Omental fat pad (tissue), 4 donors: ENCODE results near the gene KDM4C. TPM values are rescaled to one million over a fixed set of nuclear protein-coding genes. Genes with fewer than 3 reads are reported as not detected.

ENCODE experiments used
- ATAC-seq: fragments of 150-250 bp; one replicate; pipeline ENCODE4 v1.9.1; 2016; ENCODE audit warnings: mild to moderate bottlenecking, moderate library complexity; ENCODE audit not compliant: low FRiP score
- DNase-seq: peaks from one replicate; pipeline ENCODE4 v3.0.0-alpha.2; 2019; ENCODE audit warnings: low spot score
- total RNA-seq, 4 donors: library from RNA; depleted of rRNA; stranded (reverse); fragments of >200 nt; gene quantifications; one replicate each; pipeline ENCODE4 v1.1.0, GENCODE V29; 2016
- TF ChIP-seq, protein P1 (sequence below), 3 donors: fragments of 450-650 bp; IDR thresholded peaks; one replicate each; pipeline ENCODE4 v1.5.1; 2016 to 2017; ENCODE audit warnings: antibody characterized with exemption in 3 of 3, mild to moderate bottlenecking in 3 of 3, moderate library complexity in 2 of 3

KDM4C gene
- total RNA-seq, 4 donors from 2014 or later: 24.9 to 37.0 (median 32.0) TPM

DNA sequence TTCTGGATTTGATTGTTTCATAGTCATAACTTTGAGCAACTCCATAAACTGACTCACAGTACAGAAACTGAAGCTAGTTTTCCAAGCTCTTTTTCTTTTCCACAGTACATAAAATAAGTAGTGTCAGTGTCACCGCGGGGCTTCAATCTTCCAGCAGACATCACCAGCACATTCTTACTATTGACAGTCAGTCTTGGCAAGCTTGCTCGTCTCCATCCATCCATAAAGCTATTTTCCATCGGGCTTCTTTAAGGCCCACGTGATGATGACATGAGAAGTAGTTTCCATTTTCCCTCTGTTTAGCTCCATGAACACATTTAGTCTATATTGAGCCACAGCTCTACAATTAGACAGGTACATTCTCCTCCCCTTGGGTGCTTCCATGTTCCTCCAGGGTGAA, 443.4 kb downstream of the KDM4C start:
- DNase-seq (no peak), ATAC-seq (no peak)
- TF ChIP-seq, protein P1, sequence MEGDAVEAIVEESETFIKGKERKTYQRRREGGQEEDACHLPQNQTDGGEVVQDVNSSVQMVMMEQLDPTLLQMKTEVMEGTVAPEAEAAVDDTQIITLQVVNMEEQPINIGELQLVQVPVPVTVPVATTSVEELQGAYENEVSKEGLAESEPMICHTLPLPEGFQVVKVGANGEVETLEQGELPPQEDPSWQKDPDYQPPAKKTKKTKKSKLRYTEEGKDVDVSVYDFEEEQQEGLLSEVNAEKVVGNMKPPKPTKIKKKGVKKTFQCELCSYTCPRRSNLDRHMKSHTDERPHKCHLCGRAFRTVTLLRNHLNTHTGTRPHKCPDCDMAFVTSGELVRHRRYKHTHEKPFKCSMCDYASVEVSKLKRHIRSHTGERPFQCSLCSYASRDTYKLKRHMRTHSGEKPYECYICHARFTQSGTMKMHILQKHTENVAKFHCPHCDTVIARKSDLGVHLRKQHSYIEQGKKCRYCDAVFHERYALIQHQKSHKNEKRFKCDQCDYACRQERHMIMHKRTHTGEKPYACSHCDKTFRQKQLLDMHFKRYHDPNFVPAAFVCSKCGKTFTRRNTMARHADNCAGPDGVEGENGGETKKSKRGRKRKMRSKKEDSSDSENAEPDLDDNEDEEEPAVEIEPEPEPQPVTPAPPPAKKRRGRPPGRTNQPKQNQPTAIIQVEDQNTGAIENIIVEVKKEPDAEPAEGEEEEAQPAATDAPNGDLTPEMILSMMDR (IDR thresholded peaks at IDR 0.05): no peak

DNA sequence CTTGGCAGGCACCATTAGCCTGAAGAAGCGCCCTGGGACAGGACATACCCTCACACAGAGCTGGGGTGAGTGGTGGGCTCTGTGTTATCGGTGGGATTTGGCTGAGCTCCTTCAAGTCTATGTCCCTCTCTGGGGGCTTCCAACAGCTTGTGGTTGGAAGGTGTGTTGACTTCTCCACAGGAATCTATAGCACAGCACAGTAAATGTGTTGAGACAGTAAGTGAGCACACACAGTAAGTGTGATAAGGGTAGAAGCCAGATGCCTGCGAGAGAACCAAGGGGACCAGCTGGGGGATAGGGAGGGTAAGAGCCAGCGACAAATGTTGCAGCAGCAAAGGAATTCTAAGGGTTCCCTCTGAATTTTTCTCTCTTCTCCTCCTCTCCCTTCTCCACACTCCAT, 448.0 kb downstream of the KDM4C start:
- ATAC-seq (no peak), DNase-seq (no peak)
- TF ChIP-seq, protein P1 (IDR thresholded peaks at IDR 0.05): no peak

DNA sequence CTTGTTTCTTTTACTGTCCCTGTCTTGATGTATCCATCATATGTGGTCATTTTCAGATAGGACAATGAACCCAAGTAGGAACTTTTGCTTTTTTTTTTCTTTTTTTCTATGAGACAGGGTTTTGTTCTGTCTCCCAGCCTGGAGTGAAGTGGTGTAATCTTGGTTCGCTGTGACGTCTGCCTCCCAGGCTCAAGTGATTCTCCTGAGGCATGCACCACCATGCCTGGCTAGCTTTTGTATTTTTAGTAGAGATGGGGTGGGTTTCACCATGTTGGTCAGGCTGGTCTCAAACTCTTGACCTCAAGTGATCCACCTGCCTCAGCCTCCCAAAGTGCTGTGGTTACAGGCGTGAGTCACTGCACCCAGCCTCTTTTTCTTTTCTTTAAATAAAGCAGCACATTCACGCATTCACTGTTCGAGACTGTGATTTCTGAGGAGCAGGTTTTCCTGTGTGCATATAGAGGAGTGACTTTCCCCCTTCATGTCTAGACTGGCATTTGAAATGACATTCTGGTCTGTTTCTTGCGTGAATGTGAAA, 448.5 kb downstream of the KDM4C start:
- TF ChIP-seq, protein P1 (IDR thresholded peaks at IDR 0.05): no peak
- ATAC-seq: no peak

DNA sequence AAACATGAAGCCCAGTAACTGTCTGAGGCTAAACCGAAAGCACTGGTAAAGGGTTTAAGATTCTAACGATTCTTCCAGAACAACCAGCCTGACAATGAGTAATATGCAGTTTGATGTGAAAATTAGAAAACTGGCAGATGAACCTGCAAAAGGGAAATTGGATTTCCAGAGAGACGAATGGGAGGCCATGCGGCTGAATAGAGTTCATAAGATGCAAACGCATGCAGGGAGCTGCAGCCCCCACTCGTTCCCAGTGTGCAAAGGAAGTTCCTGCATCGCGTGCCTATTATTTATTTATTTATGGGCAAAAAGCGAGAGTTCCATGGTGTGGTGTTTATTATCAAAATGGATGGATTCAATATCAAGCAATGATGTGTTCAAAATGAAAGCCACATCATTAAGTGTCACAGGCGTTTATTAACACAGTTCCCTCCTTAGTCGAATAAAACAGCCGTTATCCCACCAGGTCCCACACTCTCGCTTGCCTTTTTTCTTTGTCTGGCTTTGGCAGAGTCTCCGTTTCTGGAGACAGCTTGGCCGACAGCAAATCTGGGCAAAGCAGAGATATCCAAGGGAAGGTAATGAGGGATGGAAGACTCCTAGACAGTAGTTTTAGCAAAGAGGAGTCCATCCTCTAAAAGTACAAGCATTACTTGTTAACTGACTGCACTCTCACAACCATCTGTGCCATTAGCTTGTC, 451.4 kb downstream of the KDM4C start:
- no peak for ATAC-seq
- TF ChIP-seq, protein P1 (IDR thresholded peaks at IDR 0.05): no peak
- DNase-seq: no peak

More for the DNA sequence above, 448.5 kb downstream of the KDM4C start:
- DNase-seq: no peak

DNA sequence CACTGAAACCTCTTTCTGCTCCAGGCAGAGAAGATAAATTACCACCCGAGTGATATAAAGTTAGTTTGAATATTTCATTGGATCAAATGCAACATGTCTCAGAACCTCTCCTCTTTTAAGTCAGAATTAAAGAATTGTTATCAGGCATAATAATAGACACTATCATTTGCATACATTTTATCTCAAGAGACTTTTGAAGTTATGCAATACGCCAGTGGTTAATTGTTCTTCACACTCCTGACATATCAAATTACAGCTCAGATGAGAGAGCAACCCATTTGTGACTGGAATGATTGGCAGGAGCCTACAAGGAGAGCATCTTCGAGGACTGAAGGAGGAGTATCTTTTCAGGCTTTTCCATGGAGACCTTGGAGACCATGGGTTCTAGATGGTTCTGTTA, 452.2 kb downstream of the KDM4C start:
- TF ChIP-seq, protein P1 (IDR thresholded peaks at IDR 0.05): no peak
- DNase-seq (no peak), ATAC-seq (no peak)

DNA sequence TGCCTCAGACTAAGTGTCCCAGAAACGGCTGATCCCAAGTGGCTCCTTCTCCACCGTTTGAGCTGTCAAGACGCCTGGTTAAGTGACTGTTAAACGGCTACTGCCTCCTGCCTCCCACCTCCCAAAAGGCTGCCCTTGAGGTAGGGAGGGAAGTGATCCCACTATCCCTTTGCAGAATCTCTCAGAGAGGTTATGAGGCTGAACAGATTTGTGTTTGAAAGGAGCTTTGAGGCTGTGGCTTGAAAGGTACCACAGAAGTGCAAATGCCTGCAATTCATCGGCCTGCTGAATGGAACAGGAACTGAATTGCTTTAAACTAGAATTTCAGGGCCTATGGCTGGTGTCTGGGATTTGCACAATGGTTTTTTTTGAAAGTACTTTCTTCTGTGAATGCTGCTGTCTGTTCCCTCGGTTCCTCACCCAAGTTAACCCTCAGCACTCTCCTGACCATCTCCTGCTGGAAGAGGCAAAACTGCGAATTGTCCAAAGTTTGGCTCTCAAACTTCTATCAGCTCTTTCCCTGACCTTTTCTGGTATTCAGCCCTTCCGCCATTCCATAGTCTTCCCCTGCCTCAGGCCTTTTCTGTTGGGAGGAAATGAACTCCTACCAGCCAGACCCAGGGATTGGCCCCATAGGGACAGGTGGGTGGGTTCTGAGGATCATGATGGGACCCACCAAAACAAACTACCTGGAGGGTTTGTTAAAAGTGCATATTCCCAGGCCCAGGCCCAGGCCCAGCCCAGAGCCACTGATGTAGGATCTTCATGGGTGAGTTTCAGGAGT, 453.3 kb downstream of the KDM4C start:
- TF ChIP-seq, protein P1 (IDR thresholded peaks at IDR 0.05): no peak
- DNase-seq: no peak
- no peak for ATAC-seq
